NCI-H2029 (cell line): ENCODE data around the gene ZNF92.
A peak's percentile ranks its signal among the peaks of the same experiment; 100 is the strongest.
"Not testable (repeated sequence)": the region's sequence is repeated elsewhere in the genome, so short reads cannot be mapped to it uniquely, and the experiment has no call there.

Source experiments
- DNase-seq: peaks from one replicate; lab custom pipeline; 2025; lab: John Stamatoyannopoulos, UW

ZNF92 gene

GRCh38 chr7:65373608-65374351 is at the start of gene ZNF92:
TSS of gene ZNF92 (plus strand) at chr7:65373855. CDS start at chr7:65373998, 143 bp downstream.
- DNase-seq = peak; percentile 97

DNA sequence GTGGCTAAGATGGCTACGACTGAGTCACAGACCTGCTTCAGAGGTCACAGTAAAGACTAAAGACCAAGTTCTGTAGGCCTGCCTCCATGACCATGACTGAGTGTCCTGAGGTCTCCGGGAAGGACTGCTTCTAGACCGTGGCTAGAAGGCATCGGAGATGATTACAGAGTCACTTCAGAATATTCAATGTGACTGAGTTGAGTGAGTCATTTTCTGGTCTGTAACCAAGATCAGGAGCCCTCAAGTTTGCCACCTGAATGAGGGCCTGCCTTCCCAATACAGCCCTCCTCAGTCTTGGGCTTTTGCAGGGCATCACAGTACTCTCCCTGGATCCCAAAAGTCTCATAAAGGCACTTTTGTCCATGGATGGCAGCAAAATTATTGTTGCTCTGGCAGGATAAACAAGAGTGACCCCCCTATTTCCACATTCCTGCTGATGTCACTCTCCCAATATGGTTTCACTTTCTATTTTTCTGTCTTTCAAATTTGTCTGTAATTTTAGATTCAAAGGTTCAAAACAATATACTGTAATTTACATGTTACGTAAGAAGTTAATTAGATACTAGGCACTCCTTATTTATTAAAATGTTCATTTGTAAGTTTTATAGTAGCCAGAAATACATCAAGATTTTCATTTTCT is 47.7 kb upstream of the ZNF92 start:
- DNase-seq = no peak

DNA sequence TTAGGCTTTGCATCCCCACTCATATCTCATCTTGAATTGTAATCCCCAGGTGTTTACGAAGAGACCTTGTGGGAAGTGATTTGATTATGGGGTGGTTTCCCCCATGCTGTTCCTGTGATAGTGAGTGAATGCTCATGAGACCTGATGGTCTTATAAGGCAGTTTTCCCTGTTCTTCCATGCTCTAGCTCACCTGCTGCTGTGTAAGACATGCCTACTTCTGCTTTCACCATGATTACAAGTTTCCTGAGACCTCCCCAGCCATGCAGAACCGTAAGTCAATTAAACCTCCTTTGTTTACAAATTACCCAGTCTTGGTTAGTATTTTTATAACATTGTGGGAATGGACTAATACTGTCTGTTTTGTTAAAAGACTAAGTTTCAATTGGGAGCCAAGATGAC is 35.3 kb upstream of the ZNF92 start:
- no peak for DNase-seq

GRCh38 chr7:65339257-65339656 is 34.4 kb upstream of the ZNF92 start:
- DNase-seq = no peak

DNA sequence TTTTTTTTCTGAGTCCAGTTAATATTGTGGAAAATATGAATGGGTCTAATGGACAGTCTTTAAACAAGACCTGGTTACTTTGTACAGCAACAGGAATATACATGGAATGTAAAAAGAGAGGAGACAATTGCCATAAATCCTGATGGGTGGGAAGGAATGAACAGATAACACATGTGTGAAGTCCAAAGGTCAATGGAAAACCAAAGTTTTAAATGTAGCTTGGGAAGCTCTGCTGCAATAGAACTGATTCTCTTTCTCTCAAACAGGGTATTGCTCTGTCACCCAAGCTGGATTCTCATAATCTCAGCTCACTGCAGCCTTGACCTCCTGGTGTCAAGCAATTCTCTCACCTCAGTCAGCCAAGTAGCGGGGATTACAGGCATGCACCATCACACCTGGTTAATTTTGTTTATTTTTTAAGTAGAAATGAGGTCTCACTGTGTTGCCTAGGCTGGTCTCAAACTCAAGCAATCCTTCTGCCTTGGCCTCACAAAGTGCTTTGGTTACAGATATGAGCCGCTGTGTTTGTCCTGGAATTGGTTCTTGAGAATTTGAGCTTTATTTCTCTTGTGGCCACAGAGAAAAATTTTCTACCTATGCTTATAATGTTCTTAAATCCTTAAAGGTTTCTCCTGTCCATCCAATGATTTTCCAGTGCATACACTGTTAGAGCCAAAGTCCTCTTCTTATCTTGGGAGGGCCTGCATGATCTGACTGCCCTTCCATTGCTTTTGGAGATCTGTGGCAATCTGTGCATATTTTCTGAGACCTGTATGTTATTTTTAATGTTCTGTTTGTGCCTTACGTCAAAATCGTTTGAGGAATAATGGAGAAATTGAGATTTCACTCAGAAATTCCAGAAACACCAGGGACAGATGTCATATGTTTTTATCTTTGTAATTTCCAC is 30.7 kb upstream of the ZNF92 start:
- no peak for DNase-seq

DNA sequence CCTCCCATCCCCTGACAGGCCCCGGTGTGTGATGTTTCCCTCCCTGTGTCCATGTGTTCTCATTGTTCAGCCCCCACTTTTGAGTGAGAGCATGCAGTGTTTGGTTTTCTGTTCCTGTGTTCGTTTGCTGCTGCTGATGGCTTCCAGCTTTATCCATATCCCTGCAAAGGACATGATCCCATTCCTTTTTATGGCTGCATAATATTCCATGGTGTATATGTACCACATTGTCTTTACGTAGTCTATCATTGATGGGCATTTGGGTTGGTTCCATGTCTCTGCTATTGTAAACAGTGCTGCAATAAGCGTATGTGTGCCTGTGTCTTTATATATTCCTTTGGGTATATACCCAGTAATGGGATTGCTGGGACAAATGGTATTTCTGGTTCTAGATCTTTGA is 29.1 kb upstream of the ZNF92 start:
- DNase-seq = not testable (repeated sequence)

DNA sequence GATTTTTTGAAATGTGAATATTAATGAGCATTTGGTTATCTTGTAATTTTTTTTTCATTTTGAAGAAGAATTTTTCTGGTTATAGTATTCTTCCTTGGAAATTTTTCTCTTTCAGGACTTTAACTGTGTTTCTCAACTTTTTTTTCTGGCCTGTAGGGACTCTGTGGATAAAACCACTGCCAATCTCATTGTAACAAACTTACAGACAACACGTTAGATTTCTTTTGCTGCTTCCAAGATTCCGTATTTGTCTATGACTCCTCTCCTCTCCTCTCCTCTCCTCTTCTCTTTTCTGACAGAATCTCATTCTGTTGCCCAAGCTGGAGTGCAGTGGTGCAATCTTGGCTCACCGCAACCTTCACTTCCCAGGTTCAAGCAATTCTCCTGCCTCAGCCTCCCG is 19.4 kb upstream of the ZNF92 start:
- no peak for DNase-seq

- DNase-seq = no peak
Observed at GRCh38 chr7:65369843-65370242, 3.8 kb upstream of the ZNF92 start.

GRCh38 chr7:65371468-65371867 is 2.2 kb upstream of the ZNF92 start:
- peak; percentile 49 for DNase-seq

DNA sequence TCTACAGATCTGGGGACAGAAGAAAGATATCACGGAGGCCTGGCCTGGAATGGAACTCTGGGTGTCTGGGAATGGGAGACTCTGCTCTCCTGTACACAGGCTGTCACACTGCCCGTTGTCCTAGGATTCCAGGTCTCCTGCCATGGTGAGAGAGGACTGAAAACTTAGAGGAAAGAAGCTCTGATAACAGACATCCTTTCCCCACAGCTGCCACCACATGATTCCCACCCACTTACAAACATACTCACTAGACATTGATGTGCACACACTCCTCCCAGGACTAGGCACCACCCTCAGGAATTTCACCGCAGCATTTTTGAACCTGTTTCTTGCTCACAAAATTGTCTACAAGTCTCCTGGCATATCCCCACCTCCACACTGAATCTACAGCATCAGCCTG is 5.7 kb downstream of the ZNF92 start:
- DNase-seq = no peak

- no peak for DNase-seq
Observed at GRCh38 chr7:65381742-65382141, 8.1 kb downstream of the ZNF92 start.

- no peak for DNase-seq
Observed at GRCh38 chr7:65382452-65382851, 8.8 kb downstream of the ZNF92 start.

GRCh38 chr7:65387891-65388290 is 14.2 kb downstream of the ZNF92 start:
- no peak for DNase-seq

DNA sequence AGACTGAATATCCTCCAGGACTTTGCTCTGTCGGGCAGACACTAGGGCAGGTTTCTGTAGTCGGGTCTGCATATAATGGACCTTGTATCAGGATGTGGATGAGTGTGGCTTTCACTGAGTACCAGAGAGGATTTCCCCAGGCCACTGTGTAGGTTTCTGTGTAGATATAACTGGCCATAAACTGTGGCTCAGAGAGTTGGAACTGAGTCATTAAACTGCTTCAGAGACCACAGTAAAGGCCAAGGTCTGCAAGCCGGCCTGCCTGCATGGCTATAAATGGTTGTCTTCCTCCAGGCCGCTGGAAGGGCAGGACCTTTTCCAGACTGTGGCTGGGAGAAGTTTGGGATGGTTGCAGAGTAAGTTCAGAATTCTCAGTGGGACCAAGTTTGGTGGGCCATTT is 16.9 kb downstream of the ZNF92 start:
- no peak for DNase-seq

DNA sequence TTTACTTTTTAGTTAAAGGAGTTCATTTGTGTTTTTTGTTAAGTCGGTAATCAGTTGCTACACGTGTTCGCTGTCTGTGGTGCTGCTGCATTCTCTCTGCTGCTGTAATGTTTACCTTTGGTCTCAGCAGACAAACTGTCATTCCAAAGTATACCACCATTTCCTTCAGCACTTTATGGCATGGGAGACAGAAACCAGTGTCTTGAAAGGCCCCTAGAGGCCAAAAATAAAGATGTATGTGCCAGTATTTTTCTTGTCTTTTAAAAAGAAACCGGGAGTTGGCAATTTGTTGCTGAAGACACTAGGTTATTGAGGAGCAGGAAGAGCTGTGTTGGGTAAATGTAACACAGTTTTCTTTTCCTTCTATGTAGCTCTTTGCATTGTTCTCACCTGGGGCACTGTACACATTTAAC is 24.1 kb downstream of the ZNF92 start:
- peak; percentile 37 for DNase-seq

DNA sequence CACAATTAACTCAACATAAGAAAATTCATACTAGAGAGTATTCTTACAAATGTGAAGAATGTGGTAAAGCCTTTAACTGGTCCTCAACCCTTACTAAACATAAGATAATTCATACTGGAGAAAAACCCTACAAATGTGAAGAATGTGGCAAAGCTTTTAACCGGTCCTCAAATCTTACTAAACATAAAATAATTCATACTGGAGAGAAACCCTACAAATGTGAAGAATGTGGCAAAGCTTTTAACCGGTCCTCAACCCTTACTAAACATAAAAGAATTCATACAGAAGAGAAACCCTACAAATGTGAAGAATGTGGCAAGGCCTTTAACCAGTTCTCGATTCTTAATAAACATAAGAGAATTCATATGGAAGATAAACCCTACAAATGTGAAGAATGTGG is 25.0 kb downstream of the ZNF92 start:
- not testable (repeated sequence) for DNase-seq

DNA sequence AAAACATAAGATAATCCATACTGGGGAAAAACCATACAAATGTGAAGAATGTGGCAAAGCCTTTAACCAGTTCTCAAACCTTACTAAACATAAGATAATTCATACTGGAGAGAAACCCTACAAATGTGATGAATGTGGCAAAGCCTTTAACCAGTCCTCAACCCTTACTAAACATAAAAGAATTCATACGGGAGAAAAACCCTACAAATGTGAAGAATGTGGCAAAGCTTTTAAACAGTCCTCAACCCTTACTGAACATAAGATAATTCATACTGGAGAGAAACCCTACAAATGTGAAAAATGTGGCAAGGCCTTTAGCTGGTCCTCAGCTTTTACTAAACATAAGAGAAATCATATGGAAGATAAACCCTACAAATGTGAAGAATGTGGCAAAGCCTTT is 25.4 kb downstream of the ZNF92 start:
- not testable (repeated sequence) for DNase-seq

DNA sequence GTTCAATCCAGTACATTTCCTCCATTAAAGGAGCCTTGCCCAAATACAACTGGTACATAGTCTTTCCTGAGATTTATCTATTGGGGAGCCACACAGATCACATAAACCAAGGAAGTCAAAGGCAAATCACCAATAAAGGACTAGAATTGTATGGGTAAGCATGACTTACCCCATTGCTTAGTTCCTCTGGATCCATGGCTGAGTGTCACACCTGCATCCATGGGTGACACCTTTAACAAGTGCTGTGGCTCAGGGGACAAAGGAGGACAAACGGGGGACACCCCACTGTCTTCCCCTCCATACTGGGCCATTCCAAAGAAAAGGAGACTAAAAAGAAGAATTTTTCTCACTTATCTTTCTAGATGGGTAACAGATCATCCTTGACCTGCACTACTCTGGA is 30.4 kb downstream of the ZNF92 start:
- no peak for DNase-seq

- DNase-seq = not testable (repeated sequence)
Observed at GRCh38 chr7:65406706-65407105, 33.1 kb downstream of the ZNF92 start.

DNA sequence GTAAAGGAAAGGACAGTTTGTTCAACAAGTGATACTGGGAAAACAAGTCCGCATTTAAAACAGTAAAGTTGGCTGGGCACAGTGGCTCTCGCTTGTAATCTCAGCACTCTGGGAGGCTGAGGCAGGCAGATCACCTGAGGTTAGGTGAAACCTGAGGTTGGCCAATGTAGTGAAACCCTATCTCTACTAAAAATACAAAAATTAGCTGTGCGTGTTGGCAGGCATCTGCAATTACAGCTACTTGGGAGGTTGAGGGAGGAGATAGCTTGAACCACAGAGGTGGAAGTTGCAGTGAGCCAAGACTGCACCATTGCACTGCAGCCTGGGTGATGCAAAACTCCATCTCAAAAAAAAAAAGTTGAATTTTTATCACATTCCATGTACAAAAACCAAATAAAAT is 35.7 kb downstream of the ZNF92 start:
- DNase-seq = no peak

- no peak for DNase-seq
Observed at GRCh38 chr7:65411249-65411648, 37.6 kb downstream of the ZNF92 start.

DNA sequence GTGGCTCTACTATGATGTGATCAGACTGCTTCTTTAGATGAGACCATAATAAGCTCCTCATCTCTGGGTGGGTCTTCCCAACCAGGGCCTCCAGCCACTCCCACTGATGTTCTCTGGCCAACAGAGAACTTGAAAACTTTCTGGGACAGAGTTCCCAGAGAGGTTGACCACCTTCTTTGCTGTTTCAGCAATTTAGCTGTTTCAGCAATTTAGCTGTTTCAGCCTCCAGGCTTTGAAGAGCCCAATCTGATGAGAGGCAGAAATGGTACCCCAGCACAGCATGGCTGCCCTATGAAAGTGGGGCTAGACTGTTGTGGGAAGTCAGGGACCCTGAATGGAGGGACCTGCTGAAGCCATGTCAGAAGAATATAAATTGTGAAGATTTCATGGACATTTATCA is 49.0 kb downstream of the ZNF92 start:
- no peak for DNase-seq

DNA sequence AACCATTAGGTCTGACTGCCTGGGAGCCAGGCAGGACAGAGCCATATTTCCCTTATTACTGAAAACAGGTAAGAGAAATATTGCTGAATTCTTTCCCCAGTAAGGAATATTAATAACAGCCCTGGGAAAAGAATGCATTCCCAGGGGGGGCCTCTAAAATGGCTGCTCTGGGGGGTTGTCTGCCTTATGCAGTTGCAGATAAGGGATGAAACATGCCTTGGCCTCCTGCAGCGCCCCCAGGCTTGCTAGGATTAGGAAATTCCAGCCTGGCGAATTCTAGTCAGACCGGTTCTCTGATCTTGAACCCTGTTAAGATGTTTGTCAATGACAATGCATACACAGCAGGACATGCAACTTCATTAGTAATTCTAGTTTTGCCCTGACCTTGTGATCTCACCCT is 49.6 kb downstream of the ZNF92 start:
- DNase-seq = not testable (repeated sequence)
